ENCODE results near the gene MINDY4. TPM values are rescaled to one million over a fixed set of nuclear protein-coding genes. Genes with fewer than 3 reads are reported as not detected.
A peak's percentile ranks its signal among the peaks of the same experiment; 100 is the strongest.

MINDY4 gene
- total RNA-seq, 1 donor from 2014 or later: 3.8 TPM

GRCh38 chr7:30741289-30741688 is 29.9 kb upstream of the MINDY4 start:
- peaks cover 15% of the 10 kb centered on the region for H3K4me1 ChIP-seq

DNA sequence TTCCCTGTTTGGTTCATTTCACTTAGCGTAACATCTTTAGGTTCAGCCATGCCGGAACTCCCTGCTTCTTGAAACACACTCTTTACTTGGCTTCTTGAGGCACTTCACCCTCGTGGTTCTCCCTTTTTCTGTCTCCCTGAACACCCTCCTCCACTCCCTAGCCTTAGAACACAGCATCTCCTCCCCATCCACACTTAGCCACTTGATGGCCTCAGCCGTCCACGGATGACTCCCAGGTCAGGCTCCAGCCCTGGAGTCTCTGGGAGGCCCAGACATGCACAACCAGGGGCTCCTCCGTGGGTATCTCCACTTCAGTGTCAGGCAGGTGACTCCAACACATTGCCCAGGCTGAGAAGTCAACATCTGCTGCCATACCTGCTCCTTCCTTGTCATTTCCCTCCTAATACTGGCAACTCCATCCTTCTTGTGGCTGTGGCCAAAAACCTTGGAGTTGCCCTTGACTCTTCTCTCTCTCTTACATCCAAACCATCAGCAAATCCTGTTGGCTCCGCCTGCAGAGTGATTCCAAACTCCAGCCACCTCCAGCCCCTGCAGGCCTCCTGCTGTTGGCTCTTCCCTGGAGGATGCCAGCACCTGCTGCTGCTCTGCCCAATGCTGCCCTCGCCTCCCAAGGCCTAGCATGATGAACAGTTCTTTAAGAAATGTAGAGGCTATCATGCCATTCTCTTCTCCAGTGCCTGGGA is 27.7 kb upstream of the MINDY4 start:
- Histone ChIP-seq H3K4me1 (peaks cover 15% of the 10 kb centered on the region), H3K36me3 (no peaks in the 10 kb centered on the region), H3K4me3 (no peak overlapping the region), H3K9me3 (replicated peaks) (no peaks in the 10 kb centered on the region), H3K27ac (replicated peaks) (no peak overlapping the region), H3K27me3 (ENCODE audit: low read depth) (no peaks in the 10 kb centered on the region)
- TF ChIP-seq, protein P1, sequence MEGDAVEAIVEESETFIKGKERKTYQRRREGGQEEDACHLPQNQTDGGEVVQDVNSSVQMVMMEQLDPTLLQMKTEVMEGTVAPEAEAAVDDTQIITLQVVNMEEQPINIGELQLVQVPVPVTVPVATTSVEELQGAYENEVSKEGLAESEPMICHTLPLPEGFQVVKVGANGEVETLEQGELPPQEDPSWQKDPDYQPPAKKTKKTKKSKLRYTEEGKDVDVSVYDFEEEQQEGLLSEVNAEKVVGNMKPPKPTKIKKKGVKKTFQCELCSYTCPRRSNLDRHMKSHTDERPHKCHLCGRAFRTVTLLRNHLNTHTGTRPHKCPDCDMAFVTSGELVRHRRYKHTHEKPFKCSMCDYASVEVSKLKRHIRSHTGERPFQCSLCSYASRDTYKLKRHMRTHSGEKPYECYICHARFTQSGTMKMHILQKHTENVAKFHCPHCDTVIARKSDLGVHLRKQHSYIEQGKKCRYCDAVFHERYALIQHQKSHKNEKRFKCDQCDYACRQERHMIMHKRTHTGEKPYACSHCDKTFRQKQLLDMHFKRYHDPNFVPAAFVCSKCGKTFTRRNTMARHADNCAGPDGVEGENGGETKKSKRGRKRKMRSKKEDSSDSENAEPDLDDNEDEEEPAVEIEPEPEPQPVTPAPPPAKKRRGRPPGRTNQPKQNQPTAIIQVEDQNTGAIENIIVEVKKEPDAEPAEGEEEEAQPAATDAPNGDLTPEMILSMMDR (IDR thresholded peaks at IDR 0.05; ENCODE audit: borderline replicate concordance): peak; percentile 69
- peak; percentile 50 for DNase-seq
- intact Hi-C loops (cut with micrococcal nuclease): loop anchor here (10.0 kb wide), 1 partner anchor 59 kb away; the partner anchor contains the start of gene CRHR2

More at GRCh38 chr7:30741289-30741688, 29.9 kb upstream of the MINDY4 start:
- Histone ChIP-seq H3K36me3 (no peaks in the 10 kb centered on the region), H3K4me3 (no peak overlapping the region), H3K27me3 (ENCODE audit: low read depth) (no peaks in the 10 kb centered on the region), H3K27ac (replicated peaks) (no peak overlapping the region), H3K9me3 (replicated peaks) (no peaks in the 10 kb centered on the region)
- TF ChIP-seq, protein P1 (IDR thresholded peaks at IDR 0.05; ENCODE audit: borderline replicate concordance): no peak
- DNase-seq: no peak
- intact Hi-C loops (cut with micrococcal nuclease): loop anchor here (10.0 kb wide), 1 partner anchor 56 kb away; the partner anchor contains the start of gene CRHR2

- intact Hi-C loops (cut with micrococcal nuclease): loop anchor here (10.0 kb wide), 1 partner anchor 59 kb away; the partner anchor contains the start of gene CRHR2
- DNase-seq: no peak
- TF ChIP-seq, protein P1 (IDR thresholded peaks at IDR 0.05; ENCODE audit: borderline replicate concordance): no peak
Observed at GRCh38 chr7:30744075-30744417, 27.2 kb upstream of the MINDY4 start.

GRCh38 chr7:30745261-30745941 is 25.8 kb upstream of the MINDY4 start:
- Histone ChIP-seq H3K27me3 (ENCODE audit: low read depth) (no peaks in the 10 kb centered on the region), H3K4me3 (no peak overlapping the region), H3K9me3 (replicated peaks) (no peaks in the 10 kb centered on the region), H3K36me3 (no peaks in the 10 kb centered on the region), H3K4me1 (peaks cover 21% of the 10 kb centered on the region), H3K27ac (replicated peaks) (peak overlapping the region; percentile 30)
- TF ChIP-seq, protein P1 (IDR thresholded peaks at IDR 0.05; ENCODE audit: borderline replicate concordance): no peak
- no peak for DNase-seq
- intact Hi-C loops (cut with micrococcal nuclease): loop anchor here (10.0 kb wide), 1 partner anchor 61 kb away; the partner anchor contains the start of gene CRHR2

More at GRCh38 chr7:30744075-30744417, 27.2 kb upstream of the MINDY4 start:
- Histone ChIP-seq H3K4me3 (no peak overlapping the region), H3K27ac (replicated peaks) (no peak overlapping the region), H3K36me3 (no peaks in the 10 kb centered on the region), H3K9me3 (replicated peaks) (no peaks in the 10 kb centered on the region), H3K27me3 (ENCODE audit: low read depth) (no peaks in the 10 kb centered on the region), H3K4me1 (peaks cover 15% of the 10 kb centered on the region)

DNA sequence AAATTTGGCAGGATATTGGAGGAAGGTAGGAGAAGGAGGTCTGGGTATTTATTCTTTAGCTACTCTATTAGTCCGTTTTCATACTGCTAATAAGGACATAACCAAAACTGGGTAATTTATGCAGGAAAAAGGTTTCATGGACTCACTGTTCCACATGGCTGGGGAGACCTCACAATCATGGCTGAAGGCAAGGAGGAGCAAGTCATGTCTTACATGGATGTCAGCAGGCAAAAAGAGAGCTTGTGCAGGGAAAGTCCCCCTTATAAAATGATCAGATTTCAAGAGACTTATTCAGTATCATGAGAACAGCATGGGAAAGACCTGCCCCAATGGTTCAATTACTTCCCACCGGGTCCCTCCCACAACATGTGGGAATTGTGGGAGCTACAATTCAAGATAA is 21.2 kb upstream of the MINDY4 start:
- no peaks in the 10 kb centered on the region for H3K9me3 ChIP-seq (replicated peaks)
- peak overlapping the region; percentile 83 for H3K27ac ChIP-seq (replicated peaks)
- DNase-seq: no peak
- H3K27me3 ChIP-seq (ENCODE audit: low read depth): no peaks in the 10 kb centered on the region
- H3K4me1 ChIP-seq: peaks cover 57% of the 10 kb centered on the region
- intact Hi-C loops (cut with micrococcal nuclease): no loop called here
- TF ChIP-seq, protein P1 (IDR thresholded peaks at IDR 0.05; ENCODE audit: borderline replicate concordance): no peak
- no peak overlapping the region for H3K4me3 ChIP-seq
- no peaks in the 10 kb centered on the region for H3K36me3 ChIP-seq
